Hepatocyte (in vitro differentiated cells): Measurements from ENCODE around the gene POU3F3. TPM values are rescaled to one million over a fixed set of nuclear protein-coding genes. Genes with fewer than 3 reads are reported as not detected.

ENCODE experiments used
- DNase-seq: peaks from one replicate; pipeline ENCODE4 v3.0.0-alpha.2; 2016; ENCODE audit warnings: low spot score
- H2AFZ ChIP-seq: fragments of 200-600 bp; sonication (generic); 2 replicates; pipeline ENCODE4 v1.6.0; 2016; ENCODE audit warnings: antibody characterized with exemption, mild to moderate bottlenecking
- H3K27ac ChIP-seq: fragments of 200-600 bp; sonication (generic); 2 replicates; pipeline ENCODE4 v1.5.1; 2016; ENCODE audit warnings: mild to moderate bottlenecking
- H3K27me3 ChIP-seq: fragments of 200-600 bp; sonication (generic); 2 replicates; pipeline ENCODE4 v1.6.1; 2016
- H3K36me3 ChIP-seq: fragments of 200-600 bp; sonication (generic); replicated peaks from 2 replicates; pipeline ENCODE4 v1.5.1; 2016; ENCODE audit warnings: low read depth; ENCODE audit not compliant: insufficient read depth
- H3K4me1 ChIP-seq: fragments of 200-600 bp; sonication (generic); 2 replicates; pipeline ENCODE4 v1.5.1; 2016; ENCODE audit warnings: mild to moderate bottlenecking, moderate library complexity; ENCODE audit not compliant: insufficient read depth
- H3K4me2 ChIP-seq: fragments of 200-600 bp; sonication (generic); 2 replicates; pipeline ENCODE4 v1.6.0; 2016
- H3K4me3 ChIP-seq: fragments of 200-600 bp; sonication (generic); 2 replicates; pipeline ENCODE4 v1.5.1; 2016; ENCODE audit warnings: mild to moderate bottlenecking
- H3K79me2 ChIP-seq: fragments of 200-600 bp; sonication (generic); 2 replicates; pipeline ENCODE4 v1.6.0; 2017; ENCODE audit warnings: mild to moderate bottlenecking
- H3K9me2 ChIP-seq: fragments of 200-600 bp; sonication (generic); replicated peaks from 2 replicates; pipeline ENCODE4 v1.6.0; 2017; ENCODE audit warnings: mild to moderate bottlenecking; ENCODE audit not compliant: insufficient read depth
- H3K9me3 ChIP-seq: fragments of 200-600 bp; sonication (generic); 2 replicates; pipeline ENCODE4 v1.5.1; 2016; ENCODE audit warnings: low read depth, mild to moderate bottlenecking
- H4K20me1 ChIP-seq: fragments of 200-600 bp; sonication (generic); 2 replicates; pipeline ENCODE4 v1.6.0; 2016; ENCODE audit warnings: mild to moderate bottlenecking; ENCODE audit not compliant: insufficient read depth, poor library complexity, severe bottlenecking
- CTCF ChIP-seq: fragments of 200-600 bp; sonication (generic); IDR thresholded peaks from 2 replicates; pipeline ENCODE4 v1.5.1; 2016; ENCODE audit warnings: antibody characterized with exemption, mild to moderate bottlenecking; ENCODE audit not compliant: poor library complexity
- EZH2 ChIP-seq: fragments of 200-600 bp; sonication (generic); IDR thresholded peaks from 2 replicates; pipeline ENCODE4 v1.6.1; 2016; ENCODE audit warnings: antibody characterized with exemption, mild to moderate bottlenecking, borderline replicate concordance
- EZH2phosphoT487 ChIP-seq: fragments of 200-600 bp; sonication (generic); IDR thresholded peaks from one replicate; pipeline ENCODE4 v1.6.1; 2018; ENCODE audit warnings: antibody characterized with exemption, mild to moderate bottlenecking, low read depth, moderate library complexity; ENCODE audit not compliant: unreplicated experiment, severe bottlenecking
- WGBS: methylation state at CpG from one replicate; pipeline ENCODE4 v1.1.6; 2016; ENCODE audit warnings: low lambda C conversion rate; ENCODE audit errors: missing lambda C conversion rate; 5-methylcytosine and 5-hydroxymethylcytosine counted together
- polyA plus RNA-seq: library from polyadenylated mRNA; unstranded; fragments of >200 nt; fragmentation: Nextera tagmentation; extraction: Ambion mirVana; gene quantifications from 2 replicates; pipeline ENCODE4 v1.2.1, GENCODE V29; 2016
- total RNA-seq: library from RNA; depleted of rRNA; stranded (reverse); fragments of >200 nt; gene quantifications from 2 replicates; pipeline ENCODE4 v1.2.3, GENCODE V29; 2014

POU3F3 gene
- total and polyA plus RNA-seq, 2 experiments from 2014 or later, result not detected

- no peaks in the 10 kb centered on the region for H3K79me2 ChIP-seq
- no peaks in the 10 kb centered on the region for H3K4me1 ChIP-seq
- no peaks in the 10 kb centered on the region for H3K27me3 ChIP-seq
- H3K4me2 ChIP-seq, result no peak overlapping the region
- TF ChIP-seq CTCF (no peak), EZH2phosphoT487 (no peak), EZH2 (no peak)
- H3K27ac ChIP-seq, result no peak overlapping the region
- H4K20me1 ChIP-seq, result no peaks in the 10 kb centered on the region
- H3K9me2 ChIP-seq, result no peaks in the 10 kb centered on the region
- no peak overlapping the region for H3K4me3 ChIP-seq
- H3K9me3 ChIP-seq, result no peaks in the 10 kb centered on the region
- WGBS, result 89% methylated on average over 10 of the region's 10 CpGs
- no peak overlapping the region for H2AFZ ChIP-seq
- no peak for DNase-seq
- H3K36me3 ChIP-seq, result no peaks in the 10 kb centered on the region
Measured at GRCh38 chr2:104890685-104891069, 36.8 kb downstream of the POU3F3 start.

DNA sequence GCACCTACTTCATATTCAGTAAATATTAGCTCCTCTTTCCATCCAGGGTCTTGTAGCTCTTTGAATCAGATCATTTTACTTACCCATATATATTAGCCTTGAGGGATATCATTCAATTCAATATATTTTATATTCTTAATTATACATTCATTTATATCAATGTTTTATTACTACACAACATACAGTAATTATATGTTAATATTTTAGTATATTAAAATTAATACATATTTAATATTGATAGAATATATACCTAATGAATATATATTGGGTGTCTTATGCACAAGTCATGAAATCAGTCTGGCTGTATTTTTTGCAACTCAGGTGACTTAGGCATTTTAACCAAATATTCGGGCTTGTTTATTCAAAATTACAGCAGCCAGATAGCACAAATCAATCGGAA, 37.2 kb downstream of the POU3F3 start:
- no peaks in the 10 kb centered on the region for H3K27me3 ChIP-seq
- H3K36me3 ChIP-seq, result no peaks in the 10 kb centered on the region
- no peaks in the 10 kb centered on the region for H3K9me2 ChIP-seq
- H3K27ac ChIP-seq, result no peak overlapping the region
- no peaks in the 10 kb centered on the region for H4K20me1 ChIP-seq
- no peak overlapping the region for H2AFZ ChIP-seq
- TF ChIP-seq CTCF, result no peak
- no peak for TF ChIP-seq EZH2
- no peak for TF ChIP-seq EZH2phosphoT487
- H3K9me3 ChIP-seq, result no peaks in the 10 kb centered on the region
- H3K4me3 ChIP-seq, result no peak overlapping the region
- 87% methylated on average over 2 of the region's 2 CpGs for WGBS
- no peak overlapping the region for H3K4me2 ChIP-seq
- no peaks in the 10 kb centered on the region for H3K79me2 ChIP-seq
- H3K4me1 ChIP-seq, result no peaks in the 10 kb centered on the region
- DNase-seq, result no peak

DNA sequence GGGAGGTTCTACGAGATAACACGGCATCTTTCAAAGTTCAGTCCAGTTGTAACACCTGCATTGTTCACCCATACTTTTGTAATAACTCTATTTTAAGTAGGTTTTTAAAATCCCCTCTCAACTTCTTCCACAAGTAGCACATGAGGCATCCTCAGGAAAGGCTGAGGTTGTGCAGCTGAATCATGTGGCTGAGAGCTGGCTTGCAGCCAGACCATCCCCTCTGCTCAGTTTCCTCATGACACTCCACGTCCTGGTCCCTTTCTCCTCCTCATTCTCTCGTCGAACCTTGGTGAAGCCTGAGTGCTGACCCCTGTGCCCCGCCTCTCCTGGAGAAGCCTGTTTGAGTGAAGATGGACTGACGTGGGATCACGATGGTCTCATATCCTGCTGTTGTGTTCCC, 42.5 kb downstream of the POU3F3 start:
- Histone ChIP-seq H3K4me2 (no peak overlapping the region), H3K36me3 (no peaks in the 10 kb centered on the region), H3K4me3 (no peak overlapping the region), H3K27me3 (peaks cover 10% of the 10 kb centered on the region), H2AFZ (no peak overlapping the region), H4K20me1 (no peaks in the 10 kb centered on the region), H3K4me1 (no peaks in the 10 kb centered on the region), H3K27ac (no peak overlapping the region), H3K9me3 (no peaks in the 10 kb centered on the region), H3K79me2 (no peaks in the 10 kb centered on the region), H3K9me2 (no peaks in the 10 kb centered on the region)
- WGBS, result 80% methylated on average over 8 of the region's 8 CpGs
- no peak for DNase-seq
- TF ChIP-seq EZH2phosphoT487 (no peak), CTCF (no peak), EZH2 (no peak)
